Thymus (tissue), 11 donors: ENCODE data around the gene IL1A. TPM values are rescaled to one million over a fixed set of nuclear protein-coding genes. Genes with fewer than 3 reads are reported as not detected.
A peak's percentile ranks its signal among the peaks of the same experiment; 100 is the strongest.

Experiments
- DNase-seq, 9 donors: peaks; one replicate each; pipeline ENCODE4 v3.0.0-alpha.2; 2013; ENCODE audit warnings: low spot score in 9 of 9, low read depth in 6 of 9, missing footprints in 1 of 9
- H3K27ac ChIP-seq, 2 donors: one replicate each; pipeline ENCODE4 v1.5.1; 2013; ENCODE audit warnings: control low read depth in 1 of 2, low read depth in 1 of 2, low read length in 1 of 2, mild to moderate bottlenecking in 1 of 2, moderate library complexity in 1 of 2
- H3K27me3 ChIP-seq, 2 donors: one replicate each; pipeline ENCODE4 v1.5.1; 2013; ENCODE audit warnings: low read length in 1 of 2; ENCODE audit not compliant: control insufficient read depth in 2 of 2, insufficient read depth in 1 of 2
- H3K36me3 ChIP-seq, 2 donors: one replicate each; pipeline ENCODE4 v1.5.1; 2013; ENCODE audit warnings: low read length in 1 of 2, mild to moderate bottlenecking in 1 of 2, moderate library complexity in 1 of 2; ENCODE audit not compliant: control insufficient read depth in 2 of 2, insufficient read depth in 2 of 2
- H3K4me1 ChIP-seq, 2 donors: one replicate each; pipeline ENCODE4 v1.5.1; 2013; ENCODE audit warnings: low read length in 2 of 2; ENCODE audit not compliant: control insufficient read depth in 2 of 2, insufficient read depth in 2 of 2
- H3K4me3 ChIP-seq, 2 donors: one replicate each; pipeline ENCODE4 v1.5.1; 2013; ENCODE audit warnings: low read length in 2 of 2, control low read depth in 1 of 2, mild to moderate bottlenecking in 1 of 2
- H3K9me3 ChIP-seq, 2 donors: one replicate each; pipeline ENCODE4 v1.5.1; 2013; ENCODE audit warnings: low read length in 1 of 2, mild to moderate bottlenecking in 1 of 2; ENCODE audit not compliant: control insufficient read depth in 2 of 2, insufficient read depth in 1 of 2
- WGBS: extraction: QIAGEN DNeasy Blood & Tissue Kit; methylation state at CpG from one replicate; pipeline ENCODE4 v1.1.7; 2013; 5-methylcytosine and 5-hydroxymethylcytosine counted together
- polyA plus RNA-seq: library from polyadenylated mRNA; stranded (reverse); fragments of 200-250 nt; gene quantifications from one replicate; pipeline ENCODE4 v1.2.3, GENCODE V29; 2013
- total RNA-seq: library from RNA; stranded (reverse); fragments of 120-200 nt; gene quantifications from one replicate; pipeline ENCODE4 v1.2.4, GENCODE V29; 2013
- donor health status: healthy.

Gene IL1A
- total and polyA plus RNA-seq, 2 donors, result 0.19 to 1.8 TPM

DNA sequence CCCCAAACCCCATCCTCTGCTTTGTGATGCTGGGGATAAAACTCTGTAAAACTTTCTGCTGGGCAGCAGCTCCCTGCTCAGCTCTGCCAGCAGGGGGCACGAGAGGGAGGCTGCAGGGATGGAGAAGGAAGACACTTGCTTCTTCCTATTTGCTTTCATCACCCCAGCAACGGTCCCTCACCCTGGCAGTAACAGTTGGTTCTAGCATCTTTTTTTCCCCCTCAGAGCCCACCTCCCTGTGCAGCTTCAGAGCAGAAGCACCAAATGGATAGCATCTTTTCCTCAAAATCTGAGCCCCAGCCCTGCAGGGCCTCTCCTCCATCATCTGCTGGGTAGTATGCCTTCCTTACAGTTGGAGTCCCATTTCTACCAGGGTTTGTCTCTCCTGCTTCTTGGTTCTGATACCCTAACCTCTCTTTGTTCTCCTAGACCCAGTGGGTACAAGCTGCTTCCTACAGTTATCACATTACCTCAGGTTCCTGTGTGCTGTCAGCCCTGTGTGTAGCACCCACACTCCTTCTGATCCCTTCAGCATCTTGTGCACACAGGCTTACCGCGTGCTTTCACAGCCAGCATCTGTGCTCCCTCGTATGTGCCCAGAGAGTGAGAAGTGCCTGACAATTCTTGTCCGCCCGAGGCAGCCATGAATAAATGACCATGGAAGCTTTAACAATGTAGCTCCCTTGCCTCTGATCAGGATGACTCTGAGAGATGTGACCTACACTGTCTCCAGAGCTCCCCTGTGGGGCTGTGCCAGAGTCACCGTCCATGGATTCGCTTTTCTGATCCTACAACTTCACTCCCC, 34.3 kb downstream of the IL1A start:
- WGBS, result 70% methylated on average over 9 of the region's 9 CpGs
- peak; percentile 41 to 83 (median 67) for DNase-seq
- peaks cover 0 to 3% of the 10 kb centered on the region in 2 donors for H3K9me3 ChIP-seq
- H3K36me3 ChIP-seq, result peaks cover 27 to 62% of the 10 kb centered on the region in 2 donors
- peaks cover 4 to 8% of the 10 kb centered on the region in 2 donors for H3K4me1 ChIP-seq
- no peaks in the 10 kb centered on the region for H3K27me3 ChIP-seq
- H3K27ac ChIP-seq, result peak overlapping the region; percentile 20 to 25
- H3K4me3 ChIP-seq, result no peak overlapping the region

DNA sequence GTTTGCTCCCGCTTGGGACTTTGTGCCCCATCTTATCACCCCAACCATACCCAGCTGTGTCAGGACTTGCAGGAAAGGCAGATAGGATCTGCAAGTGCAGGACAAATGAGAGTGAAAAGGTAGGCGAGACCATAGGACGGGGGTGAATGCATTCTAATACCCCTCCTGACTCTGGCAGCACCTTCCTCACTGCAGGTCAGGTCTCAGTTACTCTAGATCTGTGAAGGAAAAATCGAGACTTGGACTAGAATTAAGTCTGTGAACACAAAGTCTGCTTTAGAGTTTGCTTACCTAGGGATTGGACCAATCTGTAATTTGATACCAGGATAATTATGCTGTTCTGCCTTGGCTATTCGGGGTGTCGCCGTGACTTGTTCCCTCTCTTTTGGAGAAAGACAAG, 43.8 kb downstream of the IL1A start:
- Histone ChIP-seq H3K9me3 (no peaks in the 10 kb centered on the region), H3K4me1 (no peaks in the 10 kb centered on the region), H3K4me3 (no peak overlapping the region), H3K36me3 (peaks cover 47 to 77% of the 10 kb centered on the region in 2 donors), H3K27ac (no peak overlapping the region), H3K27me3 (no peaks in the 10 kb centered on the region)
- DNase-seq, result no peak
- WGBS, result 97% methylated on average over 7 of the region's 7 CpGs

DNA sequence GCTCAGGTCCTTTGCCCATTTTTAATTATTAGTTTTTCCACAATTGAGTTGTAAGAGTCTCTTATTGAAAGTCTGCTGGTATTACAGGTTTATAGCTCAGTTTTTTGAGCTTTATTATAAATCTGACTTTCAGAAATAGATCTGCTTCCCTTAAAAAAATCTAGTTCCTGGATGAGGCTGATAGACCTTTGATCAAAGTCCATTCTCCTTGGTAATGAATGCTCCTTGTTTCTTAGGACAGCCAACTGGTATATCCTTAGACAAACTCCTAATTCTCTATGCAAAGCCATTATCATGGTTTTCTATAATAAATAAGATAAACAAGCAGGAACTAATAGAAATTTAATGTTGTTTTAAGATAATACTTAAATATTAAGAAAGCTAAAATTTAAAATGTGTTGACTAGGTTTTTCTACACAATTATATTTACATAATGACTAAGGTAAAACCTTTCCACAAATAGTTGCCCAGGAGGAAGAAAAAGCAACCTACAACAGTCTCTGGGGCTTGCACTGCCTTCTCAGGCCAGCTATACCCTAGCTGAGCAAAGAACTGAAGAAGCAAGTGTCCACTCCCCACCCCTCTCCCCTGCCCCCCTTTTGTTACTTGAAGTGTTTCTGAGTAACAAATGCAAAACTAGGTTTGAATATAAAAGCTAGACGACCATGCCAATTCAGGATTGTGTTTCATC, 46.6 kb downstream of the IL1A start:
- Histone ChIP-seq H3K36me3 (peaks cover 44 to 59% of the 10 kb centered on the region in 2 donors), H3K4me3 (no peak overlapping the region), H3K27me3 (no peaks in the 10 kb centered on the region), H3K9me3 (no peaks in the 10 kb centered on the region), H3K27ac (no peak overlapping the region), H3K4me1 (no peaks in the 10 kb centered on the region)
- WGBS, result 95% methylated on average over 1 of the region's 1 CpG
- no peak for DNase-seq

DNA sequence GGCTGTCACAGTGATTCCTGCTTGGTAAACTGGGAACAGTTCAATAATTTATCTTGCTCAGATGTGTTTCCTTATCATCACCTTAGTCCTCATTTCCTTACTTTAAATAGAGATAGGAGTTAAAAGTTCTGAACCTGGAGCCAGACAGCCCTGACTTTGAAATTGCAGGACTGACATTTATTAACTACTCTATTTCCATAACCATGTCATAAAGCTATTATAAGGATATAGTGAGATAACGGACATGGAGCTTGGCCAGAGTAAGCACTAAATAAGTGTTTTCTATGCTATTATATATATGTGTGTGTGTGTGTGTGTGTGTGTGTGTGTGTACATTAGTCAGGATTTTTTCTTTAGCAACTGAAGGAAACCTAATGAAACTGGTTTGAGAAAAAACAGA, 50.4 kb downstream of the IL1A start:
- 96% methylated on average over 1 of the region's 1 CpG for WGBS
- Histone ChIP-seq H3K4me3 (no peak overlapping the region), H3K27ac (no peak overlapping the region), H3K27me3 (no peaks in the 10 kb centered on the region), H3K9me3 (no peaks in the 10 kb centered on the region), H3K4me1 (no peaks in the 10 kb centered on the region), H3K36me3 (peaks cover 15 to 22% of the 10 kb centered on the region in 2 donors)
- no peak for DNase-seq

DNA sequence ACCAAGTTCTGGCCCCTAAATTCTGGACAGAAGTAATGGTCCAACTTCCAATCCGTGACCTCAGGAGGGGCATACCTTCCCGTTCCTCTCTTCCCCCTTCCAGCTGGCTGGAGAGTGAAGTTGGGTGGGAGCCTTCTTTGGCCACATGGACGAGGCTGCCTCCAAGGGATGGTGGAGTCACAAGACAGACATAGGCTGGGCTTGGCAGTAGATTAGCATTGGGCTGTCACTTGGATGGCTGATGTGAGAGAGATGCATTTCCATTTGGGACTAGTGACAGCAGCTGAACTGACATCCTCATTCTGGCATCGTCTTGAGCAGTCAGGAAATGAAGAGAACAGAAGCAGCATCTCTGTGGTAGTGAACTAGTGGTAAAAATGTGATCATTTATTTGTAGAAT, 50.8 kb downstream of the IL1A start:
- DNase-seq, result no peak
- 68% methylated on average over 4 of the region's 4 CpGs for WGBS
- no peak overlapping the region for H3K4me3 ChIP-seq
- no peaks in the 10 kb centered on the region for H3K27me3 ChIP-seq
- no peaks in the 10 kb centered on the region for H3K4me1 ChIP-seq
- no peaks in the 10 kb centered on the region for H3K9me3 ChIP-seq
- no peak overlapping the region for H3K27ac ChIP-seq
- peaks cover 12 to 17% of the 10 kb centered on the region in 2 donors for H3K36me3 ChIP-seq

DNA sequence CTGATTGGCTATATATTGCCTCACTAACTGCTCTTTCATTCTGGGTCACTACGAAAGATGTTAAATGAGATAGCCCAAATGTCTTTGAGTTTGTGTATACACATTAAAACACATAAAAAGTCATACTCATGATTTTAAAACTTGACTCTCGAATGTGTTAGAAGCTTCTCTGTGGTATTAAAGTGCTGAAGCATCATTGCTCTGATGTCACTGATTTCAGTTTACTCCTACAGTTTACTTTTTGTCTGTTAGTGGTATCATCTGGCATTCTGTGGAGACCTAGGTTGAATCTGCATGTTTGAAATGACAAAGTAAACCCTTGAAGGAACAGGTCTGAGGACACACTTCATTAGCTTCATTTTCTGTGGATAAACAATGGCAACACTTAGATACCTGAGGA, 52.8 kb downstream of the IL1A start:
- Histone ChIP-seq H3K4me1 (peaks cover 0 to 2% of the 10 kb centered on the region in 2 donors), H3K27ac (no peak overlapping the region), H3K27me3 (no peaks in the 10 kb centered on the region), H3K36me3 (peaks cover under 1 to 3% of the 10 kb centered on the region in 2 donors), H3K9me3 (no peaks in the 10 kb centered on the region), H3K4me3 (no peak overlapping the region)
- no peak for DNase-seq
- WGBS, result 94% methylated on average over 2 of the region's 2 CpGs

DNA sequence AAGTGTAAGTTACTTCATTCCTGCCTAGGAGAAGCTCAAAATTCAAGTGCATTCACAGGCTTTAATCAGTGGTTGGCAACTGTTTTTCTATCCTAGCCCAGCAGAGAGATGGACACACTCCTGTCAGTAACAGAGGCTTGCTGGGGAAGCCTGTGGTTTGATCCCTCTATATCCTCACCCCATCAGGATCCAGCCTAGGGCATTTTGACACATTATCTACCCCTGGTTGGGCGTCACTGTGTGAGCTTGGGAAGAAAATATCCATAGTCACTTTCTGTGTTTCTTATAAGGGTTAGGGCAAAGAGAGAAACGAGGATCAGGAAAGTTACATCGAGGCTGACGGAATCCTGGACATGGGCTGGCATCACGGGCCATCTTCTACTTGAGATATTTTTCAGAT, 53.5 kb downstream of the IL1A start:
- Histone ChIP-seq H3K9me3 (no peaks in the 10 kb centered on the region), H3K27ac (no peak overlapping the region), H3K4me1 (peaks cover 0 to 4% of the 10 kb centered on the region in 2 donors), H3K27me3 (no peaks in the 10 kb centered on the region), H3K36me3 (peaks cover 0 to 3% of the 10 kb centered on the region in 2 donors), H3K4me3 (no peak overlapping the region)
- WGBS, result 97% methylated on average over 5 of the region's 5 CpGs
- DNase-seq, result no peak

DNA sequence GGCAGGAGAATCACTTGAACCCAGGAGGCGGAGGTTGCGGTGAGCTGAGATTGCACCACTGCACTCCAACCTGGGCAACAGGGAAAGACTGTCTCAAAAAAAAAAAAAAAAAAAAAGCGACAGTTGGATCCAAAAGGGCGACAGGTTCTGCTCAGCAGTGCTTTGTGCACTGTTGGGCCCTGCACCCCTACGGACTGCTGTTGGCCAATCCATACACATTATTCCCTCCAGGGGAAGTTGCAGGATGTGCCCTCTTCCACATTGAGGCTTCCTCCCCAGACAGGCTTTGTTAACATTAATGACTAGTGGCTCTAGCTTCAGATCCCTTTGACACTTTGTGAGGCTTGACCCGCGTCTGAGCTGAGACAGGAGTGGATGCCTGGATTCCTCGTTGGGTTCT, 54.1 kb downstream of the IL1A start:
- Histone ChIP-seq H3K9me3 (no peaks in the 10 kb centered on the region), H3K4me1 (peaks cover 0 to 4% of the 10 kb centered on the region in 2 donors), H3K36me3 (peaks cover 0 to 3% of the 10 kb centered on the region in 2 donors), H3K27ac (no peak overlapping the region), H3K4me3 (no peak overlapping the region), H3K27me3 (no peaks in the 10 kb centered on the region)
- no peak for DNase-seq
- WGBS, result 96% methylated on average over 8 of the region's 8 CpGs

DNA sequence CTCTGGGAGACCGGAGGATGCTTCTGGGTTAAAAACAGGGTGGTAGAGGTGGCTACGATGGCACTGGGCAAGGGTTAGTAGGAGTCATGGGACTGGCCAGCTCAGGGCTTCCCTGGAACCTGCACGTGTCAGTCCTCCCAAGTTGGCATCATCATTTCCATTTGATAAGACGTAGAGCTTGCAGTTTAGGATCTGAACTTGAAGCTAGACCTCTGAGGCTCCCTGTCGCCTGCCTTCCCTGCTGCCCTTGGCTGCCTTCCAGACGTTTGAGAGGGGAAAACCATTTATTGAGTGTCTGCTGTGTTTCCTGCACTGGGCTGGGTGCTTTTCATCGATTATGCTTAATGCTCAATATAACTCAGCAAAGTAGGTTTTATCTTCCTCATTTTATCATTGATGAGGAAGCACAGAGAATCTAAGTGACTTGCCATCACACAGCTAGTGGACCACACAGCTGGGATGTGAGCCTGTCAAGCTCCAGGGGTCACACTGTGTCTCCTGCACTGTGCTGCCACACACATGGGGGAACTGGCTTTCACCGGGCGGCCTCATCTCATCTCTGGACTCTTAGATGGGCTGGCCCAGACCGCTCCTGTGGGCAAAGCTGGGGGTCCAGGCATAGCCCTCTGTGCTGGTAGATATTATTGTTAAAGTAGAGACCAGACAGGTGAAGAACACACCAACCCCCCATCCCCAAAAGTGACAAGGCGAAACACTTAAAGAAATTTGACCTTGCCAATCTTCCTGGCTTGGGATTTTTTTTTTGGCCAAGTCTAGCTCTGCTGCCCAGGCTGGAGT, 55.7 kb downstream of the IL1A start:
- H3K4me3 ChIP-seq, result no peak overlapping the region
- WGBS, result 69% methylated on average over 11 of the region's 11 CpGs
- H3K4me1 ChIP-seq, result peaks cover 0 to 4% of the 10 kb centered on the region in 2 donors
- no peaks in the 10 kb centered on the region for H3K27me3 ChIP-seq
- no peak for DNase-seq
- no peaks in the 10 kb centered on the region for H3K9me3 ChIP-seq
- peaks cover 0 to 3% of the 10 kb centered on the region in 2 donors for H3K36me3 ChIP-seq
- H3K27ac ChIP-seq, result no peak overlapping the region
